ENCODE data around the gene LYG1. TPM values are rescaled to one million over a fixed set of nuclear protein-coding genes. Genes with fewer than 3 reads are reported as not detected.
"Not testable (repeated sequence)": the region's sequence is repeated elsewhere in the genome, so short reads cannot be mapped to it uniquely, and the experiment has no call there.

Gene LYG1
- polyA plus RNA-seq, 1 donor (not counting 4 experiments of a cell fraction or from before 2014, with no cell fraction given), result 1.1 TPM

- H3K9me3 ChIP-seq (ENCODE audit: control insufficient read depth, low read depth, low read length), result no peaks in the 10 kb centered on the region
- peaks cover 84% of the 10 kb centered on the region for H3K79me2 ChIP-seq (ENCODE audit: control insufficient read depth, insufficient read depth, low read length)
- TF ChIP-seq EZH2 (IDR thresholded peaks at IDR 0.05; ENCODE audit: low read length) (no peak), CTCF (optimal IDR thresholded peaks at IDR 0.05 in 1 of 3, IDR thresholded peaks at IDR 0.05 in 1 of 3, conservative IDR thresholded peaks at IDR 0.05 in 1 of 3; ENCODE audit: extremely low read depth in 1 of 3, insufficient read depth in 2 of 3, low read length in 3 of 3) (peak in 1 of 3 experiments; percentile 17)
- peaks cover 23% of the 10 kb centered on the region for H3K4me1 ChIP-seq (ENCODE audit: control insufficient read depth, extremely low read depth, insufficient read depth, low read length)
- DNase-seq (ENCODE audit: low read depth, low spot score), result peak; percentile 95
- dilution Hi-C loops (cut with MboI; ENCODE audit: extremely low pct_ligation_motif_present, low sequenced_read_pairs), result no loop called here
- H3K27ac ChIP-seq (ENCODE audit: control insufficient read depth, insufficient read depth, low read length), result peak within 1 kb of the TSS; percentile 92
- peak; percentile 17 for FAIRE-seq
- peak within 1 kb of the TSS; percentile 72 to 96 (median 84) for H3K4me3 ChIP-seq (ENCODE audit: control insufficient read depth in 2 of 3, extremely low read depth in 1 of 3, insufficient read depth in 2 of 3, low read depth in 1 of 3, low read length in 3 of 3)
- no peaks in the 10 kb centered on the region for H3K9me1 ChIP-seq (ENCODE audit: control insufficient read depth, extremely low read depth, insufficient read depth, low read length)
- H3K27me3 ChIP-seq (ENCODE audit: control insufficient read depth, extremely low read depth, insufficient read depth, low read length), result no peaks in the 10 kb centered on the region
- H2AFZ ChIP-seq (ENCODE audit: control insufficient read depth, low read length), result peak within 1 kb of the TSS; percentile 100
- H3K9ac ChIP-seq (ENCODE audit: control insufficient read depth, extremely low read depth, insufficient read depth, low read length), result peak within 1 kb of the TSS; percentile 93
- peak within 1 kb of the TSS; percentile 82 for H3K4me2 ChIP-seq (ENCODE audit: control insufficient read depth, extremely low read depth, insufficient read depth, low read depth, low read length)
- peaks cover 10% of the 10 kb centered on the region for H4K20me1 ChIP-seq (ENCODE audit: control insufficient read depth, extremely low read depth, insufficient read depth, low read length)
- peaks cover 5 to 8% of the 10 kb centered on the region in 2 experiments for H3K36me3 ChIP-seq (ENCODE audit: control insufficient read depth in 2 of 2, extremely low read depth in 1 of 2, insufficient read depth in 2 of 2, low read length in 2 of 2)
Observed at GRCh38 chr2:99335911-99336803, 35.2 kb upstream of the LYG1 start, which contains the start of gene TXNDC9. Gene TXNDC9 (minus strand): TSS chr2:99336333. CDS start chr2:99333210, 3,123 bp downstream.

- Histone ChIP-seq H3K27ac (ENCODE audit: control insufficient read depth, insufficient read depth, low read length) (no peak overlapping the region), H3K27me3 (ENCODE audit: control insufficient read depth, extremely low read depth, insufficient read depth, low read length) (no peaks in the 10 kb centered on the region), H3K4me2 (ENCODE audit: control insufficient read depth, extremely low read depth, insufficient read depth, low read depth, low read length) (no peak overlapping the region), H3K9me3 (ENCODE audit: control insufficient read depth, low read depth, low read length) (no peaks in the 10 kb centered on the region), H3K36me3 (ENCODE audit: control insufficient read depth in 2 of 2, extremely low read depth in 1 of 2, insufficient read depth in 2 of 2, low read length in 2 of 2) (peaks cover 10 to 30% of the 10 kb centered on the region in 2 experiments), H3K9me1 (ENCODE audit: control insufficient read depth, extremely low read depth, insufficient read depth, low read length) (no peaks in the 10 kb centered on the region), H3K4me3 (ENCODE audit: control insufficient read depth in 2 of 3, extremely low read depth in 1 of 3, insufficient read depth in 2 of 3, low read depth in 1 of 3, low read length in 3 of 3) (no peak overlapping the region), H3K4me1 (ENCODE audit: control insufficient read depth, extremely low read depth, insufficient read depth, low read length) (no peaks in the 10 kb centered on the region), H3K79me2 (ENCODE audit: control insufficient read depth, insufficient read depth, low read length) (peaks cover 16% of the 10 kb centered on the region), H3K9ac (ENCODE audit: control insufficient read depth, extremely low read depth, insufficient read depth, low read length) (no peak overlapping the region), H4K20me1 (ENCODE audit: control insufficient read depth, extremely low read depth, insufficient read depth, low read length) (peaks cover 5% of the 10 kb centered on the region), H2AFZ (ENCODE audit: control insufficient read depth, low read length) (no peak overlapping the region)
- TF ChIP-seq EZH2 (IDR thresholded peaks at IDR 0.05; ENCODE audit: low read length) (no peak), CTCF (optimal IDR thresholded peaks at IDR 0.05 in 1 of 3, IDR thresholded peaks at IDR 0.05 in 1 of 3, conservative IDR thresholded peaks at IDR 0.05 in 1 of 3; ENCODE audit: extremely low read depth in 1 of 3, insufficient read depth in 2 of 3, low read length in 3 of 3) (no peak)
- dilution Hi-C loops (cut with MboI; ENCODE audit: extremely low pct_ligation_motif_present, low sequenced_read_pairs), result no loop called here
- FAIRE-seq (no peak), DNase-seq (ENCODE audit: low read depth, low spot score) (no peak)
Observed at GRCh38 chr2:99325384-99325783, 24.4 kb upstream of the LYG1 start.

GRCh38 chr2:99317873-99318200 lies 16.8 kb upstream of the LYG1 start:
- H3K27ac ChIP-seq (ENCODE audit: control insufficient read depth, insufficient read depth, low read length); H4K20me1 ChIP-seq (ENCODE audit: control insufficient read depth, extremely low read depth, insufficient read depth, low read length); H3K79me2 ChIP-seq (ENCODE audit: control insufficient read depth, insufficient read depth, low read length); H3K4me2 ChIP-seq (ENCODE audit: control insufficient read depth, extremely low read depth, insufficient read depth, low read depth, low read length); FAIRE-seq; H3K27me3 ChIP-seq (ENCODE audit: control insufficient read depth, extremely low read depth, insufficient read depth, low read length); H3K4me3 ChIP-seq (ENCODE audit: control insufficient read depth in 2 of 3, extremely low read depth in 1 of 3, insufficient read depth in 2 of 3, low read depth in 1 of 3, low read length in 3 of 3); DNase-seq (ENCODE audit: low read depth, low spot score); H3K9me1 ChIP-seq (ENCODE audit: control insufficient read depth, extremely low read depth, insufficient read depth, low read length); H2AFZ ChIP-seq (ENCODE audit: control insufficient read depth, low read length); dilution Hi-C loops (cut with MboI; ENCODE audit: extremely low pct_ligation_motif_present, low sequenced_read_pairs); H3K9me3 ChIP-seq (ENCODE audit: control insufficient read depth, low read depth, low read length); H3K4me1 ChIP-seq (ENCODE audit: control insufficient read depth, extremely low read depth, insufficient read depth, low read length); H3K9ac ChIP-seq (ENCODE audit: control insufficient read depth, extremely low read depth, insufficient read depth, low read length): not testable (repeated sequence)
- peaks cover 13 to 24% of the 10 kb centered on the region in 2 experiments for H3K36me3 ChIP-seq (ENCODE audit: control insufficient read depth in 2 of 2, extremely low read depth in 1 of 2, insufficient read depth in 2 of 2, low read length in 2 of 2)

Measured in keratinocyte (primary cell).